Endothelial cell of umbilical vein (primary cell): ENCODE data around the gene SCGB1D1. TPM values are rescaled to one million over a fixed set of nuclear protein-coding genes. Genes with fewer than 3 reads are reported as not detected.

Experiments
- BruUV-seq: library from RNA; stranded (reverse); fragments of 400-500 nt; replicated peaks from 2 replicates; lab custom pipeline; 2021; lab: Mats Ljungman, UMichigan
- CTCF ChIA-PET: fragments of 300-600, 350-600 bp; sonication (Branson Sonifier 250); formaldehyde crosslinking; loops from one replicate; lab custom pipeline; 2021; ENCODE audit warnings: antibody characterized with exemption, inconsistent platforms; lab: Charles Lee
- POLR2A ChIA-PET: fragments of 300-600, 350-600 bp; sonication (Branson Sonifier 250); formaldehyde crosslinking; loops from one replicate; lab custom pipeline; 2021; ENCODE audit warnings: antibody characterized with exemption, inconsistent platforms; lab: Charles Lee
- DNase-seq: peaks from one replicate; pipeline ENCODE4 v3.0.0-alpha.2; 2011; ENCODE audit warnings: low read depth, low spot score
- FAIRE-seq: peaks from 2 replicates; lab custom pipeline; 2011; peaks lifted over from hg19 to GRCh38; lab: Jason Lieb, UNC
- H2AFZ ChIP-seq: 2 replicates; pipeline ENCODE4 v1.6.0; 2012; ENCODE audit warnings: low read depth, low read length, control low read depth, inconsistent platforms
- H3K27ac ChIP-seq: 2 replicates; pipeline ENCODE4 v1.5.1; 2011; ENCODE audit warnings: low read depth, mild to moderate bottlenecking, control low read depth, low read length, moderate library complexity; ENCODE audit not compliant: insufficient read depth
- H3K27me3 ChIP-seq, 2 experiments: 2 replicates each; pipeline versions ENCODE4 v1.6.0 to v1.6.1; 2011; ENCODE audit warnings: low read length in 2 of 2, mixed read lengths in 1 of 2; ENCODE audit not compliant: control insufficient read depth in 2 of 2, insufficient read depth in 2 of 2
- H3K36me3 ChIP-seq, 2 experiments: 2 replicates in 1 of 2; 3 replicates in 1 of 2; pipeline ENCODE4 v1.5.1; 2011; ENCODE audit warnings: low read length in 2 of 2, mild to moderate bottlenecking in 1 of 2, moderate library complexity in 1 of 2; ENCODE audit not compliant: control insufficient read depth in 2 of 2, insufficient read depth in 2 of 2; ENCODE audit errors: extremely low read depth in 1 of 2
- H3K4me1 ChIP-seq: 3 replicates; pipeline ENCODE4 v1.5.1; 2011; ENCODE audit warnings: mild to moderate bottlenecking, low read length; ENCODE audit not compliant: control insufficient read depth, insufficient read depth; ENCODE audit errors: extremely low read depth
- H3K4me2 ChIP-seq: 2 replicates; pipeline ENCODE4 v1.6.1; 2011; ENCODE audit warnings: low read length, control low read depth, mixed read lengths; ENCODE audit not compliant: insufficient read depth
- H3K4me3 ChIP-seq, 3 experiments: fragments of 200-600 bp in 1 of 3; sonication (generic), shearing (Covaris generic) in 1 of 3; replicated peaks in 1 of 3; 2 replicates each; pipeline ENCODE4 v1.5.1; 2011 to 2016; ENCODE audit warnings: control low read depth in 3 of 3, low read length in 3 of 3, mild to moderate bottlenecking in 2 of 3, inconsistent platforms in 1 of 3, low read depth in 1 of 3, moderate library complexity in 1 of 3; ENCODE audit not compliant: insufficient read depth in 1 of 3
- H3K79me2 ChIP-seq: 2 replicates; pipeline ENCODE4 v1.6.0; 2012; ENCODE audit warnings: low read length, inconsistent platforms; ENCODE audit not compliant: control insufficient read depth, insufficient read depth
- H3K9ac ChIP-seq: replicated peaks from 2 replicates; pipeline ENCODE3; 2011; ENCODE audit warnings: low read length, control low read depth; ENCODE audit not compliant: insufficient read depth; ENCODE audit errors: extremely low read depth
- H3K9me1 ChIP-seq: replicated peaks from 3 replicates; pipeline ENCODE4 v1.6.0; 2011; ENCODE audit warnings: mild to moderate bottlenecking, low read length; ENCODE audit not compliant: control insufficient read depth, insufficient read depth; ENCODE audit errors: extremely low read depth
- H3K9me3 ChIP-seq: replicated peaks from 2 replicates; pipeline ENCODE4 v1.5.1; 2012; ENCODE audit warnings: low read length, inconsistent platforms; ENCODE audit not compliant: control insufficient read depth, insufficient read depth
- H4K20me1 ChIP-seq: replicated peaks from 2 replicates; pipeline ENCODE3; 2011; ENCODE audit warnings: mild to moderate bottlenecking, low read length; ENCODE audit not compliant: control insufficient read depth, insufficient read depth; ENCODE audit errors: extremely low read depth
- EZH2 ChIP-seq: IDR thresholded peaks from 2 replicates; pipeline ENCODE4 v1.6.1; 2012; ENCODE audit warnings: borderline replicate concordance, low read depth, mild to moderate bottlenecking, moderate library complexity, low read length, inconsistent platforms; ENCODE audit not compliant: severe bottlenecking
- FOS ChIP-seq: IDR thresholded peaks from 2 replicates; pipeline ENCODE4 v1.6.1; 2011; ENCODE audit warnings: mild to moderate bottlenecking, low read length, moderate library complexity, borderline replicate concordance; ENCODE audit not compliant: insufficient read depth
- GATA2 ChIP-seq: IDR thresholded peaks from 2 replicates; pipeline ENCODE4 v1.7.0; 2011; ENCODE audit warnings: low read depth, mild to moderate bottlenecking, moderate library complexity, mixed read lengths, low read length; ENCODE audit not compliant: insufficient read length, insufficient read depth
- JUN ChIP-seq: IDR thresholded peaks from 2 replicates; pipeline ENCODE4 v1.6.1; 2011; ENCODE audit warnings: borderline replicate concordance, low read depth; ENCODE audit not compliant: insufficient read length, insufficient read depth
- MYC ChIP-seq: IDR thresholded peaks from one replicate; pipeline ENCODE4 v1.6.1; 2011; ENCODE audit warnings: mild to moderate bottlenecking, low read depth, low read length
- POLR2A ChIP-seq: IDR thresholded peaks from 2 replicates; pipeline ENCODE4 v1.6.1; 2012; ENCODE audit warnings: low read depth, mild to moderate bottlenecking, control low read depth, low read length
- POLR2AphosphoS5 ChIP-seq: IDR thresholded peaks from 2 replicates; pipeline ENCODE4 v1.6.1; 2012; ENCODE audit warnings: low read depth, mild to moderate bottlenecking, control low read depth, low read length, moderate library complexity; ENCODE audit not compliant: insufficient read depth
- dilution Hi-C: fragments of 300-500 bp; cut with MboI; formaldehyde crosslinking; loops from one replicate; pipeline ENCODE4 v1.15.0; 2019; ENCODE audit warnings: low sequenced_read_pairs; ENCODE audit not compliant: extremely low pct_ligation_motif_present
- intact Hi-C: fragments of 100-400 bp; cut with micrococcal nuclease; formaldehyde crosslinking; loops from one replicate; pipeline ENCODE4 v1.10.0; 2022
- polyA plus RNA-seq, 4 experiments: library from polyadenylated mRNA; depleted of rRNA in 3 of 4; stranded (reverse) in 3 of 4; unstranded in 1 of 4; fragments of >200 nt; gene quantifications; 2 replicates each; pipeline versions ENCODE4 v1.2.1 to v1.2.3, GENCODE V29; 2011 to 2012; ENCODE audit warnings: missing spikeins in 1 of 4
- total RNA-seq: library from RNA; stranded (reverse); gene quantifications from 2 replicates; pipeline ENCODE4 v1.2.3, GENCODE V29; 2021
- TF ChIP-seq, protein P1 (sequence below), 2 donors: IDR thresholded peaks; 1 replicate in 1 of 2; 2 replicates in 1 of 2; pipeline ENCODE4 v1.5.1; 2011; ENCODE audit warnings: low read length in 2 of 2, mild to moderate bottlenecking in 2 of 2, moderate library complexity in 2 of 2, control low read depth in 1 of 2, inconsistent platforms in 1 of 2, low read depth in 1 of 2; ENCODE audit not compliant: insufficient read depth in 1 of 2; ENCODE audit errors: extremely low read depth in 1 of 2
- TF ChIP-seq, protein P2 (sequence below): IDR thresholded peaks from 2 replicates; pipeline ENCODE4 v1.6.1; 2011; ENCODE audit not compliant: insufficient read depth, insufficient read length

Gene SCGB1D1
- total and polyA plus RNA-seq, 2 donors (not counting 3 experiments of a cell fraction or from before 2014, with no cell fraction given), result not detected

DNA sequence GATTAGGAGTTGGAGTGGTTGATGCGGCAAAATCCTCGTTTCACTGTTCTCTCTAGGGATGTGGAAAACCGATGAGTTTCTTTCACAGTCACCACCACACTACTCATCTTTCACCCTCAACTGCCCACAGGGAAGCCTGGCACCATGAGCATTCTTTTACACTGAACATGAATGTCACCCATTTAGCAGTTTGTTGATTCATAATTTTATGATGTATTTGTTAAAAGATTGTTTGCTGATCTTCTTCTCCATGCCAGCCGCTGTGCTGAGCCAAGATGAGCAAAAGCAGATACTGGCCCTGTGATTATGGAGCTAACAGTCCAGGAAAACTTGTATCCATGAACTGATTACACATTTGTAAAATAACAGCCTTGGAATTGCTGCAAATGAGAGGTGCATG is 48.1 kb downstream of the SCGB1D1 start:
- Histone ChIP-seq H4K20me1 (no peaks in the 10 kb centered on the region), H3K4me2 (no peak overlapping the region), H3K27ac (no peak overlapping the region), H3K27me3 (peaks cover 11 to 15% of the 10 kb centered on the region in 2 experiments), H3K4me1 (no peaks in the 10 kb centered on the region), H3K36me3 (no peaks in the 10 kb centered on the region), H3K9me3 (no peaks in the 10 kb centered on the region), H2AFZ (no peak overlapping the region), H3K79me2 (no peaks in the 10 kb centered on the region), H3K9me1 (no peaks in the 10 kb centered on the region), H3K4me3 (no peak overlapping the region), H3K9ac (no peak overlapping the region)
- no TSS peak for BruUV-seq
- TF ChIP-seq JUN (no peak), EZH2 (no peak), FOS (no peak), POLR2A (no peak), MYC (no peak), POLR2AphosphoS5 (no peak), GATA2 (no peak)
- TF ChIP-seq, protein P1, sequence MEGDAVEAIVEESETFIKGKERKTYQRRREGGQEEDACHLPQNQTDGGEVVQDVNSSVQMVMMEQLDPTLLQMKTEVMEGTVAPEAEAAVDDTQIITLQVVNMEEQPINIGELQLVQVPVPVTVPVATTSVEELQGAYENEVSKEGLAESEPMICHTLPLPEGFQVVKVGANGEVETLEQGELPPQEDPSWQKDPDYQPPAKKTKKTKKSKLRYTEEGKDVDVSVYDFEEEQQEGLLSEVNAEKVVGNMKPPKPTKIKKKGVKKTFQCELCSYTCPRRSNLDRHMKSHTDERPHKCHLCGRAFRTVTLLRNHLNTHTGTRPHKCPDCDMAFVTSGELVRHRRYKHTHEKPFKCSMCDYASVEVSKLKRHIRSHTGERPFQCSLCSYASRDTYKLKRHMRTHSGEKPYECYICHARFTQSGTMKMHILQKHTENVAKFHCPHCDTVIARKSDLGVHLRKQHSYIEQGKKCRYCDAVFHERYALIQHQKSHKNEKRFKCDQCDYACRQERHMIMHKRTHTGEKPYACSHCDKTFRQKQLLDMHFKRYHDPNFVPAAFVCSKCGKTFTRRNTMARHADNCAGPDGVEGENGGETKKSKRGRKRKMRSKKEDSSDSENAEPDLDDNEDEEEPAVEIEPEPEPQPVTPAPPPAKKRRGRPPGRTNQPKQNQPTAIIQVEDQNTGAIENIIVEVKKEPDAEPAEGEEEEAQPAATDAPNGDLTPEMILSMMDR (IDR thresholded peaks at IDR 0.05; ENCODE audit: extremely low read depth in 1 of 2, insufficient read depth in 1 of 2, low read depth in 1 of 2, low read length in 2 of 2), result no peak
- TF ChIP-seq, protein P2, sequence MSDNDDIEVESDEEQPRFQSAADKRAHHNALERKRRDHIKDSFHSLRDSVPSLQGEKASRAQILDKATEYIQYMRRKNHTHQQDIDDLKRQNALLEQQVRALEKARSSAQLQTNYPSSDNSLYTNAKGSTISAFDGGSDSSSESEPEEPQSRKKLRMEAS, result no peak
- DNase-seq (no peak), FAIRE-seq (no peak)
- intact Hi-C loops, result no loop called here
- CTCF ChIA-PET, result no interaction called here
- POLR2A ChIA-PET, result no interaction called here
- dilution Hi-C loops, result no loop called here
